WTC11 (cell line): Measurements from ENCODE around the gene ATP2A1. TPM values are rescaled to one million over a fixed set of nuclear protein-coding genes. Genes with fewer than 3 reads are reported as not detected.

Experiments used
- ATAC-seq: fragments of 200-7000 bp; cut with Tn5 transposase; 2 replicates; pipeline ENCODE4 v1.10.0; 2021; ENCODE audit warnings: mild to moderate bottlenecking, moderate library complexity
- CTCF ChIA-PET: fragments of 300-600 bp; sonication (Branson Sonifier 250); formaldehyde crosslinking; loops from one replicate; lab custom pipeline; 2021; ENCODE audit warnings: antibody characterized with exemption; lab: Charles Lee
- POLR2A ChIA-PET: fragments of 350-600 bp; sonication (Branson Sonifier 250); formaldehyde crosslinking; loops from one replicate; lab custom pipeline; 2021; ENCODE audit warnings: antibody characterized with exemption; lab: Charles Lee
- DNase-seq: peaks from one replicate; pipeline ENCODE4 v3.0.0; 2021; ENCODE audit warnings: low spot score
- H3K27ac Mint-ChIP-seq: 2 replicates; pipeline ENCODE4 v1.8.0; 2021; ENCODE audit warnings: mixed read lengths
- H3K27me3 Mint-ChIP-seq: 2 replicates; pipeline ENCODE4 v1.8.0; 2021; ENCODE audit warnings: low read depth, mild to moderate bottlenecking, moderate library complexity, mixed read lengths
- H3K36me3 Mint-ChIP-seq: 2 replicates; pipeline ENCODE4 v1.8.0; 2021; ENCODE audit warnings: mixed read lengths
- H3K4me1 Mint-ChIP-seq: 2 replicates; pipeline ENCODE4 v1.8.0; 2022; ENCODE audit warnings: mixed read lengths
- H3K4me3 Mint-ChIP-seq: 2 replicates; pipeline ENCODE4 v1.8.0; 2021; ENCODE audit warnings: mild to moderate bottlenecking, moderate library complexity, mixed read lengths
- H3K9me3 Mint-ChIP-seq: 2 replicates; pipeline ENCODE4 v1.8.0; 2021; ENCODE audit warnings: mixed read lengths
- ATF1 ChIP-seq: sonication (generic); formaldehyde crosslinking; IDR thresholded peaks from 2 replicates; pipeline ENCODE4 v1.8.1; 2023; ENCODE audit warnings: mild to moderate bottlenecking, moderate library complexity, missing genetic modification reagents
- CBFB ChIP-seq: sonication (generic); formaldehyde crosslinking; IDR thresholded peaks from 2 replicates; pipeline ENCODE4 v1.8.1; 2022; ENCODE audit warnings: mild to moderate bottlenecking, low read depth, missing genetic modification reagents
- CREM ChIP-seq: sonication (generic); formaldehyde crosslinking; IDR thresholded peaks from 2 replicates; pipeline ENCODE4 v1.8.1; 2022; ENCODE audit warnings: mild to moderate bottlenecking, missing genetic modification reagents, moderate library complexity
- ESRRA ChIP-seq: sonication (generic); formaldehyde crosslinking; IDR thresholded peaks from 2 replicates; pipeline ENCODE4 v1.8.1; 2022; ENCODE audit warnings: mild to moderate bottlenecking, missing genetic modification reagents, borderline replicate concordance
- ETV6 ChIP-seq: sonication (generic); formaldehyde crosslinking; IDR thresholded peaks from 2 replicates; pipeline ENCODE4 v1.8.1; 2022; ENCODE audit warnings: mild to moderate bottlenecking, missing genetic modification reagents
- FOXP1 ChIP-seq: sonication (generic); formaldehyde crosslinking; IDR thresholded peaks from 2 replicates; pipeline ENCODE4 v1.8.0; 2022; ENCODE audit warnings: missing genetic modification reagents, mild to moderate bottlenecking, moderate library complexity, borderline replicate concordance
- GABPB1 ChIP-seq: sonication (generic); formaldehyde crosslinking; IDR thresholded peaks from 2 replicates; pipeline ENCODE4 v1.8.1; 2023; ENCODE audit warnings: mild to moderate bottlenecking, missing genetic modification reagents
- GTF2I ChIP-seq: fragments of 250-450 bp; sonication (Bioruptor Pico); conservative IDR thresholded peaks from 2 replicates; pipeline ENCODE4 v1.4.0; 2021; ENCODE audit warnings: mild to moderate bottlenecking
- NFATC4 ChIP-seq: fragments of 250-450 bp; sonication (Bioruptor Pico); IDR thresholded peaks from 2 replicates; pipeline ENCODE4 v1.9.0; 2021; ENCODE audit warnings: mild to moderate bottlenecking
- NR2C2 ChIP-seq: sonication (generic); formaldehyde crosslinking; IDR thresholded peaks from 2 replicates; pipeline ENCODE4 v1.8.0; 2022; ENCODE audit warnings: mild to moderate bottlenecking, missing genetic modification reagents
- OVOL2 ChIP-seq: fragments of 250-450 bp; sonication (Bioruptor Pico); IDR thresholded peaks from 2 replicates; pipeline ENCODE4 v1.9.0; 2021; ENCODE audit warnings: mild to moderate bottlenecking, borderline replicate concordance
- RORB ChIP-seq: fragments of 250-450 bp; sonication (Bioruptor Pico); IDR thresholded peaks from 2 replicates; pipeline ENCODE4 v1.9.0; 2021; ENCODE audit warnings: mild to moderate bottlenecking
- SMAD3 ChIP-seq: sonication (generic); formaldehyde crosslinking; IDR thresholded peaks from 2 replicates; pipeline ENCODE4 v1.8.0; 2022; ENCODE audit warnings: missing genetic modification reagents, mild to moderate bottlenecking, borderline replicate concordance
- TEAD1 ChIP-seq: sonication (generic); formaldehyde crosslinking; IDR thresholded peaks from 2 replicates; pipeline ENCODE4 v1.8.0; 2022; ENCODE audit warnings: mild to moderate bottlenecking, missing genetic modification reagents
- ZNF121 ChIP-seq: sonication (generic); formaldehyde crosslinking; IDR thresholded peaks from 2 replicates; pipeline ENCODE4 v1.8.0; 2023; ENCODE audit warnings: missing genetic modification reagents
- ZNF138 ChIP-seq: sonication (generic); formaldehyde crosslinking; conservative IDR thresholded peaks from 2 replicates; pipeline ENCODE4 v1.8.1; 2022; ENCODE audit warnings: mild to moderate bottlenecking, moderate library complexity, missing genetic modification reagents
- ZNF219 ChIP-seq: sonication (generic); formaldehyde crosslinking; IDR thresholded peaks from 2 replicates; pipeline ENCODE4 v1.8.0; 2023; ENCODE audit warnings: missing genetic modification reagents, mild to moderate bottlenecking, borderline replicate concordance
- ZNF232 ChIP-seq: sonication (generic); formaldehyde crosslinking; IDR thresholded peaks from 2 replicates; pipeline ENCODE4 v1.8.0; 2022; ENCODE audit warnings: mild to moderate bottlenecking, missing genetic modification reagents
- ZNF423 ChIP-seq: fragments of 250-450 bp; sonication (Bioruptor Pico); IDR thresholded peaks from 2 replicates; pipeline ENCODE4 v2.1.2; 2022; ENCODE audit warnings: mild to moderate bottlenecking, moderate library complexity
- ZNF671 ChIP-seq: fragments of 250-450 bp; sonication (Bioruptor Pico); IDR thresholded peaks from 2 replicates; pipeline ENCODE4 v1.8.0; 2021; ENCODE audit warnings: mild to moderate bottlenecking
- total RNA-seq: library from RNA; stranded (reverse); gene quantifications from 3 replicates; pipeline ENCODE4 v1.2.3, GENCODE V29; 2021
- TF ChIP-seq, protein P1 (sequence below): sonication (generic); formaldehyde crosslinking; IDR thresholded peaks from 2 replicates; pipeline ENCODE4 v1.8.0; 2022; ENCODE audit warnings: mild to moderate bottlenecking, missing genetic modification reagents
- TF ChIP-seq, protein P2 (sequence below): sonication (generic); formaldehyde crosslinking; IDR thresholded peaks from 2 replicates; pipeline ENCODE4 v1.8.0; 2022; ENCODE audit warnings: mild to moderate bottlenecking, missing genetic modification reagents
- TF ChIP-seq, protein P3 (sequence below): sonication (generic); formaldehyde crosslinking; IDR thresholded peaks from 2 replicates; pipeline ENCODE4 v1.8.0; 2023; ENCODE audit warnings: missing genetic modification reagents, mild to moderate bottlenecking, borderline replicate concordance
- TF ChIP-seq, protein P4 (sequence below): sonication (generic); formaldehyde crosslinking; conservative IDR thresholded peaks from 2 replicates; pipeline ENCODE4 v1.8.1; 2022; ENCODE audit warnings: mild to moderate bottlenecking, missing genetic modification reagents

The ATP2A1 gene
- total RNA-seq, 1 experiment from 2014 or later = 6.4 TPM

DNA sequence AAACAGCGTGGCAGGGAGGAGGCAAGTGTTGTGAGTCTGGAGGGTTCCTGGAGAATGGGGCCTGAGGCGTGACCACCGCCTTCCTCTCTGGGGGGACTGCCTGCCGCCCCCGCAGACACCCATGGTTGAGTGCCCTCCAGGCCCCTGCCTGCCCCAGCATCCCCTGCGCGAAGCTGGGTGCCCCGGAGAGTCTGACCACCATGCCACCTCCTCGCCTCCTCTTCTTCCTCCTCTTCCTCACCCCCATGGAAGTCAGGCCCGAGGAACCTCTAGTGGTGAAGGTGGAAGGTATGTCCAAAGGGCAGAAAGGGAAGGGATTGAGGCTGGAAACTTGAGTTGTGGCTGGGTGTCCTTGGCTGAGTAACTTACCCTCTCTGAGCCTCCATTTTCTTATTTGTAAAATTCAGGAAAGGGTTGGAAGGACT is 53.5 kb downstream of the ATP2A1 start, which contains the start of gene CD19 (continued):
- TF ChIP-seq, protein P1, sequence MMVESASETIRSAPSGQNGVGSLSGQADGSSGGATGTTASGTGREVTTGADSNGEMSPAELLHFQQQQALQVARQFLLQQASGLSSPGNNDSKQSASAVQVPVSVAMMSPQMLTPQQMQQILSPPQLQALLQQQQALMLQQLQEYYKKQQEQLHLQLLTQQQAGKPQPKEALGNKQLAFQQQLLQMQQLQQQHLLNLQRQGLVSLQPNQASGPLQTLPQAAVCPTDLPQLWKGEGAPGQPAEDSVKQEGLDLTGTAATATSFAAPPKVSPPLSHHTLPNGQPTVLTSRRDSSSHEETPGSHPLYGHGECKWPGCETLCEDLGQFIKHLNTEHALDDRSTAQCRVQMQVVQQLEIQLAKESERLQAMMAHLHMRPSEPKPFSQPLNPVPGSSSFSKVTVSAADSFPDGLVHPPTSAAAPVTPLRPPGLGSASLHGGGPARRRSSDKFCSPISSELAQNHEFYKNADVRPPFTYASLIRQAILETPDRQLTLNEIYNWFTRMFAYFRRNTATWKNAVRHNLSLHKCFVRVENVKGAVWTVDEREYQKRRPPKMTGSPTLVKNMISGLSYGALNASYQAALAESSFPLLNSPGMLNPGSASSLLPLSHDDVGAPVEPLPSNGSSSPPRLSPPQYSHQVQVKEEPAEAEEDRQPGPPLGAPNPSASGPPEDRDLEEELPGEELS (CRISPR knock-in tag) = no peak
- no peak for TF ChIP-seq OVOL2
- TF ChIP-seq GTF2I (CRISPR knock-in tag) = no peak
- no peak for TF ChIP-seq ZNF423 (CRISPR knock-in tag)
- no peak for TF ChIP-seq ZNF121 (CRISPR knock-in tag)
- no peak for TF ChIP-seq ETV6 (CRISPR knock-in tag)
- TF ChIP-seq RORB (CRISPR knock-in tag) = no peak
- TF ChIP-seq, all 79 proteins: peak for 0

DNA sequence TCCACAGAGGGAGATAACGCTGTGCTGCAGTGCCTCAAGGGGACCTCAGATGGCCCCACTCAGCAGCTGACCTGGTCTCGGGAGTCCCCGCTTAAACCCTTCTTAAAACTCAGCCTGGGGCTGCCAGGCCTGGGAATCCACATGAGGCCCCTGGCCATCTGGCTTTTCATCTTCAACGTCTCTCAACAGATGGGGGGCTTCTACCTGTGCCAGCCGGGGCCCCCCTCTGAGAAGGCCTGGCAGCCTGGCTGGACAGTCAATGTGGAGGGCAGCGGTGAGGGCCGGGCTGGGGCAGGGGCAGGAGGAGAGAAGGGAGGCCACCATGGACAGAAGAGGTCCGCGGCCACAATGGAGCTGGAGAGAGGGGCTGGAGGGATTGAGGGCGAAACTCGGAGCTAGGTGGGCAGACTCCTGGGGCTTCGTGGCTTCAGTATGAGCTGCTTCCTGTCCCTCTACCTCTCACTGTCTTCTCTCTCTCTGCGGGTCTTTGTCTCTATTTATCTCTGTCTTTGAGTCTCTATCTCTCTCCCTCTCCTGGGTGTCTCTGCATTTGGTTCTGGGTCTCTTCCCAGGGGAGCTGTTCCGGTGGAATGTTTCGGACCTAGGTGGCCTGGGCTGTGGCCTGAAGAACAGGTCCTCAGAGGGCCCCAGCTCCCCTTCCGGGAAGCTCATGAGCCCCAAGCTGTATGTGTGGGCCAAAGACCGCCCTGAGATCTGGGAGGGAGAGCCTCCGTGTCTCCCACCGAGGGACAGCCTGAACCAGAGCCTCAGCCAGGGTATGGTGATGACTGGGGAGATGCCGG is 54.3 kb downstream of the ATP2A1 start:
- DNase-seq (no peak), ATAC-seq (no peak)
- POLR2A ChIA-PET = interaction anchor here (0.5 kb wide), 1 partner anchor 9 kb away, joined by 4 read pairs; no protein-coding TSS in a partner anchor
- Mint-ChIP-seq H3K4me1 (peaks cover 8% of the 10 kb centered on the region), H3K36me3 (no peaks in the 10 kb centered on the region), H3K9me3 (no peaks in the 10 kb centered on the region), H3K27ac (peak overlapping the region; percentile 76; the same call in 1 of the 2 replicates), H3K4me3 (no peak overlapping the region), H3K27me3 (peaks cover 14% of the 10 kb centered on the region)
- TF ChIP-seq NFATC4 (CRISPR knock-in tag) (no peak), ZNF219 (CRISPR knock-in tag) (no peak), TEAD1 (no peak), NR2C2 (CRISPR knock-in tag) (no peak), ZNF138 (CRISPR knock-in tag) (no peak), GTF2I (CRISPR knock-in tag) (no peak), OVOL2 (no peak)
- TF ChIP-seq, protein P2, sequence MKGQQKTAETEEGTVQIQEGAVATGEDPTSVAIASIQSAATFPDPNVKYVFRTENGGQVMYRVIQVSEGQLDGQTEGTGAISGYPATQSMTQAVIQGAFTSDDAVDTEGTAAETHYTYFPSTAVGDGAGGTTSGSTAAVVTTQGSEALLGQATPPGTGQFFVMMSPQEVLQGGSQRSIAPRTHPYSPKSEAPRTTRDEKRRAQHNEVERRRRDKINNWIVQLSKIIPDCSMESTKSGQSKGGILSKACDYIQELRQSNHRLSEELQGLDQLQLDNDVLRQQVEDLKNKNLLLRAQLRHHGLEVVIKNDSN (CRISPR knock-in tag) = no peak
- CTCF ChIA-PET = interaction anchor here (0.6 to 1.7 kb wide), 4 partner anchors 8 to 21 kb away, joined by 3 to 10 read pairs (median 4); partner anchors contain the start of gene RABEP2

DNA sequence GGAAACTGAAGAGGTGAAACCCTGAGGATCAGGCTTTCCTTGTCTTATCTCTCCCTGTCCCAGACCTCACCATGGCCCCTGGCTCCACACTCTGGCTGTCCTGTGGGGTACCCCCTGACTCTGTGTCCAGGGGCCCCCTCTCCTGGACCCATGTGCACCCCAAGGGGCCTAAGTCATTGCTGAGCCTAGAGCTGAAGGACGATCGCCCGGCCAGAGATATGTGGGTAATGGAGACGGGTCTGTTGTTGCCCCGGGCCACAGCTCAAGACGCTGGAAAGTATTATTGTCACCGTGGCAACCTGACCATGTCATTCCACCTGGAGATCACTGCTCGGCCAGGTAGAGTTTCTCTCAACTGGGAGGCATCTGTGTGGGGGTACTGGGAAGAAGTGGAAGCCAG is 54.9 kb downstream of the ATP2A1 start:
- ATAC-seq (no peak), DNase-seq (no peak)
- H3K9me3 Mint-ChIP-seq = no peaks in the 10 kb centered on the region
- no peak overlapping the region for H3K27ac Mint-ChIP-seq
- H3K36me3 Mint-ChIP-seq = no peaks in the 10 kb centered on the region
- H3K4me1 Mint-ChIP-seq = peaks cover 8% of the 10 kb centered on the region
- ChIA-PET CTCF (interaction anchor here (0.9 to 1.7 kb wide), 3 partner anchors 8 to 12 kb away, joined by 3 to 10 read pairs (median 5); partner anchors contain the start of gene RABEP2), POLR2A (interaction anchor here (0.5 kb wide), 1 partner anchor 8 kb away, joined by 4 read pairs; no protein-coding TSS in a partner anchor)
- H3K27me3 Mint-ChIP-seq = peaks cover 14% of the 10 kb centered on the region
- no peak for TF ChIP-seq ATF1
- H3K4me3 Mint-ChIP-seq = no peak overlapping the region

DNA sequence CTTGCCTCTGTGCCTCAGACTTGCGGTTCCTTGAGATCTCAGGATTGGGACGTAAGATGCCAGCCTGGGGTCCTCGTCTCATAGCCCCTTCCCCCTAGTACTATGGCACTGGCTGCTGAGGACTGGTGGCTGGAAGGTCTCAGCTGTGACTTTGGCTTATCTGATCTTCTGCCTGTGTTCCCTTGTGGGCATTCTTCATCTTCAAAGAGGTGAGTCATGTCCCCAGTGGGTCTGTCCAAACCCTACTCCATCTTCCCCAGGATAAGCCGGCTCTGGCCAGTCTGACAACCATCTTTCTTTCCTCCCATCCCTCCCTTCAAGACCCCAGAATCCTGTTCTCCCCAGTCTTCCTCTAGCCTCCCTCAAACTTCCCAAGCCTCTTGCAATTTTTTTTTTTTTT is 57.1 kb downstream of the ATP2A1 start:
- DNase-seq (no peak), ATAC-seq (no peak)
- Mint-ChIP-seq H3K27ac (no peak overlapping the region), H3K27me3 (peaks cover 20% of the 10 kb centered on the region), H3K4me1 (peaks cover 8% of the 10 kb centered on the region), H3K9me3 (no peaks in the 10 kb centered on the region), H3K36me3 (no peaks in the 10 kb centered on the region), H3K4me3 (no peak overlapping the region; the same call in 1 of the 2 replicates)
- ChIA-PET POLR2A (no interaction called here), CTCF (no interaction called here)
- TF ChIP-seq, protein P3, sequence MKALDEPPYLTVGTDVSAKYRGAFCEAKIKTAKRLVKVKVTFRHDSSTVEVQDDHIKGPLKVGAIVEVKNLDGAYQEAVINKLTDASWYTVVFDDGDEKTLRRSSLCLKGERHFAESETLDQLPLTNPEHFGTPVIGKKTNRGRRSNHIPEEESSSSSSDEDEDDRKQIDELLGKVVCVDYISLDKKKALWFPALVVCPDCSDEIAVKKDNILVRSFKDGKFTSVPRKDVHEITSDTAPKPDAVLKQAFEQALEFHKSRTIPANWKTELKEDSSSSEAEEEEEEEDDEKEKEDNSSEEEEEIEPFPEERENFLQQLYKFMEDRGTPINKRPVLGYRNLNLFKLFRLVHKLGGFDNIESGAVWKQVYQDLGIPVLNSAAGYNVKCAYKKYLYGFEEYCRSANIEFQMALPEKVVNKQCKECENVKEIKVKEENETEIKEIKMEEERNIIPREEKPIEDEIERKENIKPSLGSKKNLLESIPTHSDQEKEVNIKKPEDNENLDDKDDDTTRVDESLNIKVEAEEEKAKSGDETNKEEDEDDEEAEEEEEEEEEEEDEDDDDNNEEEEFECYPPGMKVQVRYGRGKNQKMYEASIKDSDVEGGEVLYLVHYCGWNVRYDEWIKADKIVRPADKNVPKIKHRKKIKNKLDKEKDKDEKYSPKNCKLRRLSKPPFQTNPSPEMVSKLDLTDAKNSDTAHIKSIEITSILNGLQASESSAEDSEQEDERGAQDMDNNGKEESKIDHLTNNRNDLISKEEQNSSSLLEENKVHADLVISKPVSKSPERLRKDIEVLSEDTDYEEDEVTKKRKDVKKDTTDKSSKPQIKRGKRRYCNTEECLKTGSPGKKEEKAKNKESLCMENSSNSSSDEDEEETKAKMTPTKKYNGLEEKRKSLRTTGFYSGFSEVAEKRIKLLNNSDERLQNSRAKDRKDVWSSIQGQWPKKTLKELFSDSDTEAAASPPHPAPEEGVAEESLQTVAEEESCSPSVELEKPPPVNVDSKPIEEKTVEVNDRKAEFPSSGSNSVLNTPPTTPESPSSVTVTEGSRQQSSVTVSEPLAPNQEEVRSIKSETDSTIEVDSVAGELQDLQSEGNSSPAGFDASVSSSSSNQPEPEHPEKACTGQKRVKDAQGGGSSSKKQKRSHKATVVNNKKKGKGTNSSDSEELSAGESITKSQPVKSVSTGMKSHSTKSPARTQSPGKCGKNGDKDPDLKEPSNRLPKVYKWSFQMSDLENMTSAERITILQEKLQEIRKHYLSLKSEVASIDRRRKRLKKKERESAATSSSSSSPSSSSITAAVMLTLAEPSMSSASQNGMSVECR (CRISPR knock-in tag) = no peak
- TF ChIP-seq ZNF232 (CRISPR knock-in tag) = no peak
- TF ChIP-seq CBFB = no peak
- TF ChIP-seq ZNF671 (CRISPR knock-in tag) = no peak
- TF ChIP-seq SMAD3 = no peak
- TF ChIP-seq ZNF219 (CRISPR knock-in tag) = no peak
- no peak for TF ChIP-seq GABPB1 (CRISPR knock-in tag)
- no peak for TF ChIP-seq CREM (CRISPR knock-in tag)
- no peak for TF ChIP-seq FOXP1
- TF ChIP-seq, protein P4, sequence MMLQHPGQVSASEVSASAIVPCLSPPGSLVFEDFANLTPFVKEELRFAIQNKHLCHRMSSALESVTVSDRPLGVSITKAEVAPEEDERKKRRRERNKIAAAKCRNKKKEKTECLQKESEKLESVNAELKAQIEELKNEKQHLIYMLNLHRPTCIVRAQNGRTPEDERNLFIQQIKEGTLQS (CRISPR knock-in tag) = no peak
- TF ChIP-seq ESRRA (CRISPR knock-in tag) = no peak
